NCI-H187 treated with DMSO at 0.1 percent for 48 hours (cell line): ENCODE data around the gene GPAM.

Source experiments
- DNase-seq: peaks from one replicate; lab custom pipeline; 2025; lab: John Stamatoyannopoulos, UW

The GPAM gene

DNA sequence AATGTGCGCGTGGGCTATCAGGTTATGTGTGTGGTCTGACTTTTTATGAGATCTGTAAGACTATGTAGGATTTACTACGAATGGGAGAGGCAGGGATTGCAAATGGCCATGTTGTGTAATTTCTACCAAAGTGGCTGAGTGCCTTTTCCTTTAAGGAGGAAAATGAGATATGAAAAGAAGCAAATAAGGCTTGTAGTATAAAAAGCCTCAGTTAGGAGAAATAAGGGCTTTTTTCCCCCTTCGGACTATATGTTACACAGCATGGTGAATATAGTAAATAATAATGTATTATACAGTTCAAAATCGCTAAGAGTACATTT is 447 bp upstream of the GPAM start:
- no peak for DNase-seq

DNA sequence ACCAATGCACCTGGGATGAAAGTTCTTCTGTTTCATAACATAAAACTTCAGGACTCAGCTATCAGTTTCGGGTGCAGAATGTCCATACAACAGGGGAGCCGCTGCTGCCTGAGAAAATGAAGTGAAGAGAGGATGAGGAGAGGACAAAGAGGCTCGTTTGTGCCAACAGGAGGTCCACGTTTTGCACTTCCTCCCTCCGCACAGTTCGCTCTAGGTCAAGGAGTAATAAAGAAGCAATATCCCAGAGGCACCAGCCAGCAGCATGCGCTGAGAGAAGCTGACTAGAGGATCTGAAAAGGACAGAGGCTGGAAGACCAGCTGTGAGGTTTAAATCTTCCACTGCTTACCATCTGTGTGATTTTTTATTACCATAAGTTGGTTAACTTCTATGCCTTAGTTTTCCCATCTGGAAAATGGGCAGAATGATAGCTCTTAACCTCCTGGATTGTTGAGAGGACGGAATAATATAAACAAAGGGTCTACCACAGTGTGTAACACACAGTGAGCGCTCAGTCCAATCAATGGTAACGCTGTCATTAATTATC is 709 bp downstream of the GPAM start:
- DNase-seq = no peak

DNA sequence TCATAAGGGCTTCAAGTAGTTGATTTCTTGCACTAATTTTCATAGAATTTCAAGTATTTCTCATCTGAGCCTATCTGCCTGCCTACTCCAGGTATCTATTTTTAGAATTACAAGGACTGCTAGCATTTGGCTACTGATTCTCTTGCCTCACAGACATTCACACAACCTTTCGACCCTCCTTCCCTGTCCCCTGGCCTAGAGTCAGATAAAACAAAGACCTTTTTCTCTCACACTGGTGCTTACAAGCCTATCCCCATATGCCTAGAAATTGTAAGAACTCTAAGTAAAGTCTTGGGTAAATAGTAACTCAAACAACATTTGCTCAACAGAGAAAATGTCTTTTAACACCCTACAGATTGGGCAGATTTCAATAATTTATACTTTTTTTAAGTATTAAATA is 6.3 kb downstream of the GPAM start:
- no peak for DNase-seq

DNA sequence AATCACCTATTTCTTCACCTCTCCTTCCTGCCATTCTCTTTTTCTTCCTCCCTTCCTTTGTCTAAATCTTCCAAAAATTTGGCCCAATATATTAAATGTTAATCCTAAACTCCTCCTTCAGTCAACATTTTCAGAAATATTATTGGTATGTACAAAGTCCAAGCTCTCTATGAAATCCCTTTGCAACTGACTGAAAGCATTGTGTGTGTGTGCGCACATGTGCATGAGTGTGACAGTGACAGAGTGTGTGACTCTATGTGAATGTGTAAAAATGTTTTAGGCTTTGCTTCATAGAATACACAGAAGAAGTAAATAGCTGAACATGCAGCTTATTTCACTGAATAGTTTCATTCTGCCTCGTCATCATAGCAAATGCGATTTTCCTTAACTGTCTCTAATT is 7.0 kb downstream of the GPAM start:
- DNase-seq = no peak

DNA sequence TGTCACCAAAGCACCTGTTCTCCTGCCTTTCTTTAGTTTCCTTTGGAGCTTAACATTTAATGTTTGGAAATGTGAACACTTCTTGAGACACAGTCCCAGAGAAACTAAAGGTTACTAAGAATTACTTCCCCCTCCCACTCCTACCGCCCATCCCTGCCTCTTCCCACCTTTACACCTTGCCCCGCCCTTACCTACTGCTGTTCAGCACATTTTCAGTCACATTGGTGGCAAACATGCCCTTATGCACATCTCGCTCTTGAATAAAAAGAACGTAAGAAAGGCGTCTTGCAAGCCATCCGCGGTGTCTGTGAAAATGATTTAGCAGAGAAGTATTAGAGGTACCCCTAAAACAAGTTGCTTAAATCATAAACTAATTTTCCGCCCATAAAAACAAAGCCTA is 8.2 kb downstream of the GPAM start:
- no peak for DNase-seq

DNA sequence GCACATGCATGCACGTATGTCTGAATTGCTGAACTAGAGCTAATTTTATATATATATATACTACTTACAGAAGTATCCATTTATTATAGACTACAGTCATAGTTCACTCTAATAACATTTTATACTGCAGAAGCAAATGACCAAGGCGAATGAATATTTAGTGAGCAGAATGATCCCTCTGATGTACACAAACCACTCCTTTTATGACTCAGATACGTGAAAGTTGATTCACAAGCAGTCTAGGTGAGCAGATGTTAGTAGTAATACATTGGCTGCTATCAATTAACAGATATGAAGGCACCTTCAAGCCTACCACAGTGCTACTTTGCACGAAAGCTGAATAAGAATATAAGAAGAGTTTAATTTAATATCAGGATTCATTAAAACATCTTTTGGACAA is 10.4 kb downstream of the GPAM start:
- DNase-seq = no peak

DNA sequence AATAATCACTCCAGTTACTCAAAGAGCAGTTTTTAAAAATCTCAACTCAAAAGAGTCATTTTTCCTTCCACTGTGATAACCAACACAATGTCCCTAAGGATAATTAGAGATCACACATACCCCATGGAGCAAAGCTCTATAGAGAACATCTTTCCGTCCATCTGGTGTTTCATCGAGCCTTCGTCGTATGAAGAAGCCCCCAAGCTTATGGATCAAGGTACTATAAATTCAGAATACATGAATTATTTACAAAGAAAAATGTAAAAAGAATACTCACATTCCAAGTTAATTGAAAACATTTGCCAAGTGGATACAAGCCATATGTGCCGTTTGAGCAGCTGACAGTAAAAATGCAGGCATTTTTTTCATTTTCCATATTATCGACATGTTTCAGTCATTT is 14.8 kb downstream of the GPAM start:
- no peak for DNase-seq

DNA sequence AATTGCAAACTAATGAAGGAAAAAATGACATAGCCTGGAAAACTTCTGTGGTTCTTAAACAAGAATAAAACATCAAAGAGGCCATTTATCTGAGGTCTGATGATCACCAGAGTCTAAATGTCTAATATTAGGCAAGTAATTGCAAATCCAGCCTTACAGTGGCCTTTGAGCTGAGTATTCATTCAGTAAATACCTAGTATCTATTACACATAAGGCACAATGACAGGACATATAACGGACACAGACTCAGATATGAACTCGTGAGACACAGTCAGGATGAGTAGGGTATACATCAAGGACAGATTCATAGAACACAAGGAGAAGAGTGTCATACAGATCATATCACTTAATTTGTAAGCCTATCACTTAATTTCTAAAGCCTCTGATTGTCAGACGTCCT is 16.8 kb downstream of the GPAM start:
- no peak for DNase-seq

DNA sequence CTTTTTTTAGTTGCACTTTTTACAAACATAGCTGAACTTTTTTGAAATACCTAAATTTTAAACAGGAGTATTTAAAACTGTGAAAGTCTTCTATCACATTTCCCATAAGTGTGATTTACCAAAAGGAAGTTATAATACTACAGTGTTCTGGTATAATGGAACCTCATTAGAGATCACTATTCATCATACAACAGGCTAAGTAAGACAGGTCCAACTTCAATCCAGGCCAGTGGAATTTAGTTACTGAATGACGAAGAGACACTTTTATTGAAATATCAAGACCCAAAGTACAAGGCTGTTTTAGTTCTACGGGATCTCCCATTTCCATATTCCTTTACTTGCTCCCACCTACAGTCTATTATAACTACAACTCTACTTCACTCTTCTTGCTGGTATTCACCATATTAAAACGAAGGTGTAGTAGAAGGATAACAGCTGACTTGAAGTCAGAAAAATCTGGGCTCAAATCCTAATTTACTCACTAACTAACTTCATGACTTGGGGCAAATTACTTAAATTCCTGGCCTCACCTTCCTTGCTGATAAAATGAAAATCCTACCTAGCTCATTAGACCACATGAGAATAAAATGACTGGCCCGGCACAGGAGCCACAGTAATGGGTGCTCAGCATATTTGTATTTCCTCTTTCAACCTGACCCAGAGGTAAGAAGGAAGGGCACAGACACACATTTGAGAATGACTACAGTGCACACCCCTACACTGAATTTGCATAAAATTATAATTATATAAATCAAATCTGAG is 21.6 kb downstream of the GPAM start:
- DNase-seq = no peak

DNA sequence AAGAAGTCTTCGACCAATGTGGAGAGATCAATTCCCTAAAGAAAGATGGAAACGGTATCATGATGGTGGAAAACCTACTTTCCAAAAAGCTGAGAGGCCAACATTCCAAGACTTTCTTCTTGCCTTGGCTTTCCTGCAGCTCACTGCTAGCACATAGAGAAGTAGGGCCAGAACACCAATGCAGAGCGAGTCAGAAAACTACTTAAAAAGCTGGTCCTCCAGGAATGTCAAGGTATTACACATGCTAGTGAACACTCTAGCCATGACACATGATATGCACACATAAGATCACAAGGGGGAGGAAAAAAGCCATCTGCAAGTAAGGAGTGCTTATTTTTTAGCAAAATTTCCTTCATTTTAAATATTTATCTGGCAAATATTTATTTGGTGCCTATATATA is 22.7 kb downstream of the GPAM start:
- no peak for DNase-seq

DNA sequence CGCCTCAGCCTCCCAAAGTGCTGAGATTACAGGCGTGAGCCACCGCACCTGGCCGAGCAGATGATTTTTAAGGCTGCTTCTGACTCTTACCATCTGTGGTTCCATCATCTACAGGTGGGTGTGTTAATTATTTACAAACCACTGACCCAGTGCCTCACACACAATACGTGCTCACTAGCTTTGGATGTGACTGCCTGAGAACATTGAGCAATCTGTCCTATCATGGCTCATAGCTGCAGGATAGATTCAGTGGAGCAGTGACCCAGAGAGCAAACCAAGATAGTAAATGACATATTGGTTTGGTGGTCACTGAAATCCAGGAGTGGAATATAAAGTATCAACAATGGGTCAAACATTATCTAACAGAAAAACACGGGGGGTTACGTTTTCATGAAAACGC is 24.1 kb downstream of the GPAM start:
- no peak for DNase-seq

DNA sequence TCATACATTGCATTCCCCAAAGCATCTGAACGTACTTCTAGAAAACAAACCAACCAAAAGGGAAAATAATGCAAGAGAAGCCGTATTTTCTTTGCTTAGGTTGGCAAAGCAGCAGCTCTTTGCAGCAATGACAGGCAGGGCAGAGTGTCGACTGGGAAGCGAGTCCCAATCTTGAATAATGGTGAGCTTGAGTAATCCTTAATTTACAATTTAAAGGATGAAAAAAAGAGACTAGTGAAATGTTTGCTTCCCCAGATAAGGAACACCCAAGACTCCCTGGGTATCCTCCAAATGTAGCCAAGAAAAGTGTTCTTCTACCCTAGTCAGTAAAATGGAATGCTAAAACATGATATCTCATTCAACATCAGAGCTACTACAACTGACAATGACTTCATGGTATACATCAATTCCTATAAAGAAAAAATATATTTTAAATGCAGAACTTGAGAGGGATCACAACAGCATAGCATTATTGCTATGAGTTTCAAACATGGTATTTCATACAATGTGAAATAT is 32.0 kb downstream of the GPAM start:
- no peak for DNase-seq

DNA sequence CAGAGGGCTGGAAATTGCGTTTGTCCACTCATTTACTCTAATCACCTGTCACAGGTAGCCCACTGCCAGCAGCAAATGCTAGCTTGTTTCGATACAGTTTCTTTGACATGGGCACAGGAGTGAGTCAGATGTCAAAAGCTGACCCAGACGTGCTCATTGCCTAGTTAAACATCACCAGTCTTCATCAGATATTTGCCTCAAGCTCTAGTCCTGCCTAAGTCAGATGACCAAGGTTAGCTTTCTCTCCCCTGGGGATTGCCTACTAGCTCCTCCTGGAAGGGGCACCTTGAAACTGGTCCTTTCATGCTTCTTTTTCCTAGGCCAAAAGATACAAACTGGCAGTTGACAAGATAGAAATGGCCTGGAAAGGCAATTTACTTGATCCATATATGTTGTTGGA is 35.2 kb downstream of the GPAM start:
- no peak for DNase-seq

DNA sequence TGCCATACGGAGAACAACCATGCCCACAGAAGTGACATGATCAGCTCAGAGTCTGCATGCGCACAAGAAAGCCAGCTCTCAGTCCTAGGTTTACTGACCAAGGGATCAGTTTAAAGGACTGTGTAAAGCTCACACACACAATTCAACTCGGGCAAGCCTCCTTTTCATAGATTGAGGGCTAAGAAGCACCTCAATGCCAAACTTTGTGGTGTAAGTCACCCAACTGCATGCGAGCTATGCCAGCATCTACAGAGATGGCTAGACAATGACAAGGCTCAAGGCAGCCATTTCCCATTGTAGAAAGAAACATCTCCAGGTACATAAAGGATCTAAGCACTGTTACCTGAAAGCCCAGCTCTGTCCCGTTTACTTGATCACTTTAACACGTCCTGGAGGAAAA is 36.8 kb downstream of the GPAM start:
- no peak for DNase-seq

DNA sequence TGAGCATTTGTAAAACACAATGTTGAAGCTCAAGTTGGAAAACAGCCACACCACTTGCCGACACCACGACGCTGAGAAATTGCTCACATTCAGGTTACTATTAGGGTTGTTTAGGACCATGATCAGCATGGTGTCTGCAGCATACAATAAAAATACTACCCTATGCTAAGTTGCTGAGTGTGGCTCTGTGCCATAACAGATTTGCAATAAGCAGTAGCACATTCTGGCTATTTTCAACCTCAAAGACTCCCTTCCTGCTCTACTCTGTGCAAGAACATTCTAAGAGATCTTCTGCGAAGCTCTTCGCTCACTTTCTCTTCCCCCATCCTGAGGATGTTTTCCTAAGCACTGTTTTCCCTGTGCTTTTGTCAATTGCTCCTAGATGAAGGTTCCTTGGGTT is 38.3 kb downstream of the GPAM start:
- DNase-seq = no peak

DNA sequence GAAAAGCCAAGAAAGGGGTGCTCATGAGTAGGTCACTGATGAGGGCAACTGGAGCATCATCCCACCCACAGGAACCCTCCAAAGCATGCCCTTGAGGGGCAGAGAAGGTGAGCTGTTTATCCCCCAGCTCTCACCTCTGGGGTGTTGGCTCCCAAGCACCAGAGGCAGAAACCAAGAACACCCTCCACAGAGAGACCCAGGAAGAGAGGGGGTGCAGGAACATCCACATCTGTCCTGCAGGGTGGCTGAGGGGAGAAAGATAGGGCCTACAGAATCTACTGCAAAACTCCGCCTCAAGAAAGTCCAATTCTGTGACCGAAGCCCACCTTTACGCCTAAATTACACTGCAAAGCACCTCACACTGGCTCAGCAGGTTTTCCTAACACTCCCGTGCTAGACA is 40.1 kb downstream of the GPAM start:
- no peak for DNase-seq

DNA sequence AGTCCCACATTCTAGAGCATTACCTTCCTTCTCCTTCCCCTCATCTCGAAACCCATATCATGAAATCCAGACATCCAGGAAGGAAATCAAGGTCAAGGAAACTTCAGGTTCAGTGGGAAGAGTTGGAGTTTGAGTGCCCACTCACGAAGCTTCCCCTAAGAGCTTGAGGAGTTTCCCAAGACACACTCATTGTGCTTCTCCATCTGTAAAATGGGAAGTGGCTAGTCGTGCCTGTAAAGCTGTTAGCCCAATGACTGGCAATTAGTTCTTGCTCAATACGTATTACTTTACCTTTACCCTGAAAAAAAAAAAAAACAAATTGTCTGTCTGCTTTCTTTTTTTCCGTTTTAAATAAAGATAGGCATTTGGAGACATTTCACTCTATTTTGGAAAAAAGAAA is 42.3 kb downstream of the GPAM start:
- DNase-seq = no peak

DNA sequence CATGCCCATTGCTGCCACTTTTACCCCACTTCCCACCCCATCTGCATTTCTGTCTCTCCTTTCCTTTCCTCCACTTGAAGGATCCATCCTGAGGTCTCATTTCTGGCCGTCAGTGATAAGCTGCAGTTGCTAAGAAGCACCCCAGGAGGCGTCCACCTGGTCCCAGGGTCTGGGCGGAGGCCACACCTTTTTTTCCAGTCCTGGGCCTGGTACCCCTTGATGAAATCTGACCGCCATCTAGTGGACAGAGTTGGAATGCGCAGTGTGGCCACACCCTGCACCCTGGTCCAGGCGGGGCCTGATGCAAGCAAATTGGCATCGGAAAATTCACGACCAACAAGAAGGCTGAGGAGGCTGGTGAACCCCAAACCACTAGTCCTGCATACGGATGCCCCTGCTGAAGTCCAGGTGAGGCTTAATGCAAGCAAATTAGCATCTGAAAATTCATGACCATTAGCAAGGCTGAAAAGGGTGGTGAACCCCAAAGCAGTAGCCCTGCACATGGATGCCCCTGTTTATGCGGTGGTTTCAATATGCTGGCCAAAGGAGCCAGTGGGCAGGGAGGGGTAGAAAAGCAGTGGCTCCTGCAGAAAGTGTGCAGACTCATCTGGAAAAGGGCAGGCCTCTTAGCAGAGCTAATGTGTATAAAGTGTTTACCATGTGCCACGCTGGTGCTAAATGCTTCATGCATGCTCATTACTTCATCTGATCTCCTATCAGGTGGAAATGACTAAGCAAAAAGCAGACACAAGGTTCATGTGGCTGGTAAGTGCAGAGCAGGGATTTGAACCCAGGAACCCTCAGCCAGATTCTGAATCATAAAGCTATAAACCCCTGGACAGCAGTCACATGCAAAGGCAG is 43.2 kb downstream of the GPAM start:
- DNase-seq = no peak

DNA sequence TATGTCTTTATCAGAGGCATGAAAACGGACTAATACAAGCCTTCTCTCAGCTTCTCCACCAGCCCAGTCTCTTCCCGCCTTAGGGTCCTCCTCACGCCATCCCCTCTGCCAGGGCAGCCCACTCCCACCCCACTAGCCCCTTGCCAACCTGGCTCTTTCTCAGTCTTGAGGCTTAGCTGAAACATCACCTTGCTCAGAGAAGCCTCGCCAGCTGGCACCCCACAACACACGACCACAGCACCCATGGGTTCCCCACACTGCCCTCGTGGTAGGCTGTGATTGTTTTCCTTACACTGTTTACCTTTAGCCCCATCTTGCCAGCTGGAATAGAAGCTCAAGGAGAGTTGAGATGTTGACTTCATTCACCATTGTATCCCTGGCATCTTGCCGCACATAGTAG is 44.4 kb downstream of the GPAM start:
- DNase-seq = no peak

DNA sequence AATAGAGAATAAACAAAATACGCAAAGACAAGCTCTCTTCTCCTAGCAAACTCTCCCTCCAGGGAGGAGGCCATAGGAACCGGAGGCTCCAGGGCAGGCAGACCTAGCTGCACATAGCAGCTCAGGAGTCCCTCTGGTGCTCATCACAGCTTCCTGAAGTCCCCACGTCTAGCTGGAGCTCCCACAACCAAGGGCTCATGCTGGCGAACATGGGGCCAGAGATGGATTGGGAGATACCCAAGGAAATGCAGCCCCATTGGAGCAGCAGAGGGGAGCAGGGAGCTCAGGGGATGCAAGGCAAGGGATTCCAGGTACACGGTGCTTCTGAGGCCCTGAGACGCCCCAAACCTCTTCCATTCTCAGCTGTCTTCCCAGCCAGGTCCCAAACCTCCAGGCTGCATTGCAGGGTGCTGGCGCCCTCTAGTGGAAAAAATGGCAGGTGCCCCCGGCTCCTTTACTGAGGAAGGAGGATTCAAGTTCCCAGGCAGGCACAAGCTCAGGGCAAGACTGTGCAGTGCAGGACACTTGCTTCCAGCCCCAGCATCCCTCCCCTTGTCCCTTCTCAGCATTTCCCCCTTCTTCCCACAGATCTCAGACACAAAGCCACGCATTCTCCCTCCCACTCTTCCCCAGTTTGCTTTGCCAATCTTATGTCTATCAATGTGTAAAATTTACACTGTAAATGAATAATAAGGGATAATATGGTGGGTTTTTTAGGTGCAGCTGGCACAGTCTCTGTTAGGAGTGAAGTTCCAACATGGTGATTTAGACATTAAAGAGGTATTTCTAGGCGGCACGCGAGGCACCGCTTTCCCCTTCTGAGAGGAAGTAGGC is 46.2 kb downstream of the GPAM start:
- DNase-seq = no peak

DNA sequence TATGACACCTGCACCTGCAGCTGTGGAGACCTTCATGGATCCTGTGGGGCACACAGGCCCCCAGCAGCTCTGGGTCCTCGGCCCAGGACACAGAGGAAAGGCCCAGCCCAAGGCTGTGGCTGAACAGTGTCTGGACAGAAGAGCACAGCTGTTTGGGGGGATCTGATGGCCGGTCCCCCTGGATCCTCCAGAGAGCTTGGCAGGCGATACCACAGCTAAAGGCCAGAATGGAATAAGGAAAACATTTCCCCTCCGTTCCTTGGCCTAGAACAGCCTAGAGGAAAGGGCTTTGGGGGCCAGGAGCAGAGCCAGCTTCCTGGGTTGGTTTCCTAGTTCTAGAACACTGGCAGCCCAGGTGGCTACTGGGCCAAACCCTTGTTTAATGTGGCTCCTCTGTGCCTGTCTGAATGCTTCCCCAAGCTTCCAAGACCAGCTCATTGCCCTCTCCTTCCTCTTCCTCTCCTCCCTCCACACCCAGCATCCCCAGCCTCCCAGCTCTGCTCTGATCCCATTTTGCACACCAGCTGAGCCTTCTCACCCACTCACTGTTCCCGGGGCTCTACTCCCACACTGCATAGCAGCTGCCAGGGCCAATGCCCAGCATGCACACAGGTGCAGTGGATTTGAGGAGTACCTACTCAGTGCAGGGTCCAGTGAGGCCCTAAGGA is 46.9 kb downstream of the GPAM start:
- no peak for DNase-seq

DNA sequence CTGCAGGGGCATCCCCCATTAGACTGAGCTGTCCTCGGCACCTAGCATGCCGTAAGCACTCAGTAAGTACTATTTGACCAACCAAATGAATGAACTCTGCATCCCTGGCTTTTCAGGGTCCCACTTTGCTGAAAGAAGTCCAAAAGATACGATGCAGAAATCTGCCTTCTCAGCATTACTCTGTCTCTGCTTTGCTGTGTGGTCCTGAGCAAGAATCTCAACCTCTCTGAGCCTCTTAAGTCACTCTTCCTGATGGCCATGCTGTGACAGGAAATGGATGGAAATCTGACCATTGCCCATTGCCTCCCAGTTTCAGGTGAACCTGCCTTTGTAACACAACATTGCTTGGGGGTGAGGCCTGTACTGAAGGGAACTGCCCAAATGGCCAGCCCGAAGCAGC is 48.0 kb downstream of the GPAM start:
- no peak for DNase-seq
